CD1c-positive myeloid dendritic cell (primary cell): ENCODE results near the gene PTPRE.
A peak's percentile ranks its signal among the peaks of the same experiment; 100 is the strongest.

ENCODE experiments used
- DNase-seq: peaks from one replicate; pipeline ENCODE4 v3.0.0-alpha.2; 2016; ENCODE audit errors: extremely low spot score

The PTPRE gene

DNA sequence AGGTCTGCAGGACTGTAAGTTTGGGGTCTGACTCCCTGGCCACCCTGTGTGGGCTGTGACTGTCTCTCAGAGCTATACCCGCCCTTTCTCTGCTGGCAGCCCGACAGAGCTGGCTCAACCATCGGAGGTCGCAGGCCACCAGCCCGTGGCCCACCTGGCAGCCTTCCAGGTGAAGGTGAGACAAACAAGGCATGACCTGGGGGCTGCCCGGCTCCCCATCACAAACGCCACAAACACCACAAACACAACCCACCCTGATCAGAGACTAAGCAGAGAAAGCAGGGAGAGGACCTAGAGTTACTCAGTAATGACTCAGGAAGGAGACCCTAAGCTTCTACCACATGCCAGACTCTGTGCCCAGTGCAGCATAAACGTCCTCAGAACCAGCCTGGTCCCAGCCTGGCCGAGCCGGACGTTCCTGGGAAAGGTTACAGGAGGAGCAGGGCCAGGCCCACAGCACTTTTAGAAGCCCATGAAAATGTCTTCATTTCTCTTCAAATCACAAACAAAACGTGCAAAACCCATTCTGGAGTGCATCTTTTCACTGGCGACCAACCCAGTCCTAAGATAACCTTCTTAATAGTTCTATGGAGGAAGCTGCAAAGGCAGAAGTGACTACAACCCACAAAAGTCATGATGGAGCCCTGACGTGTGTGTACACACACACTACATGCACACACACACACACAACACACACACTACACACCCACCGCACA, 152.5 kb downstream of the PTPRE start:
- peak; percentile 56 for DNase-seq

DNA sequence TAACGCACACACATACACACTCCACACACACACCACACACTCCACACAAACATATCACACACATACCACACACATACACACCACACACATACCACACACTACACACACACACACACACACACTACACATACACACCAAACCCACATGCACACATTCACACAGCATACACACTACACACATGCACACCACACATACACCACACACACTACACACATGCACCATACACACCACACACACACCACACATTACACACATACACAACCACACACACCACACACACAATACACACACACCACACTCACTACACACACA, 153.0 kb downstream of the PTPRE start:
- DNase-seq, result no peak

- no peak for DNase-seq
Observed at GRCh38 chr10:128060341-128061250, 153.7 kb downstream of the PTPRE start.

DNA sequence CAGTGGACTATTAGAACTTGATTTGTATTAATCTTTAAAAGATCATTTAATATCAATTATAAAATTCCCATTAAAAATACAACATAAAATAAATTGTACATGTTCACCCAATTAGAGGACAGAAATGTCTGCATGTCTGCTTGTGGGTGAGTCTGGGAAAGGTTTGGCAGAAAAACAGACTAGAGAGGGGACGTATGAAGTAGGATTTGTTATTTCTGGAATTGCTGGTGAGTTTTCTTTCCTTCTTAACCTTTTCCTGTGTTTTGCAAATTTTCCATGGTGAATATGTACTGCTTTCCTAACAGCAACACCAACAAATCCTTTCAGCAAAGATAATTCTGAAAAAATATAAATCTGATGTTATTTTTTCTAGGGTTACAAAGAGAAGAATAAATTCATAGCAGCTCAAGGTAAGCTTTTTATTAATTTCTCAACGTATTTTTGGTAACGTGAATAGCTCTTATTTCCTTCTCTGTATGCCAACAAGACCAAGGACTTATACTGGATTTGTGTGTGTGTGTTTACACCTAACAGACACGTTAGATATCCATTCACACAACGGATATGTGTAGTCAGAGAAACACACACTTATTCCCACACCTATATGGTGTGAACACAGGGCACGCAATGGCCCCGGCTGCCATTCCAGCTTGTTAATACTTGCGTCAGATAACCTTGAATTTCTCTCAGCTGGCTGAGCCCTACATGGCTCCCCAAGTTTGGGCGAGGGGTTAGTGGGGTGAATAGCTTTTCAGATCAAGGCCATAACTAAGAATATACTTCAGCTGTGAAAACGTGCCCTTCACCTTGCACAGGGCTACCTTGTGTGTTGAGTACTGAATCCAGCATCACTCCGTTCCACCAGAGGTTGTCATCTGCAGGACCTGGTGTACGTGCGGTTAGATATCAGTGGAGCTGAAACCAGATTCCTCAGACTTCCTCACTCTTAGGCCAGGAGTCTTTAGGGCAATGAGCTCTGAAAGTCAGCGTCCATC, 154.7 kb downstream of the PTPRE start:
- DNase-seq, result no peak

DNA sequence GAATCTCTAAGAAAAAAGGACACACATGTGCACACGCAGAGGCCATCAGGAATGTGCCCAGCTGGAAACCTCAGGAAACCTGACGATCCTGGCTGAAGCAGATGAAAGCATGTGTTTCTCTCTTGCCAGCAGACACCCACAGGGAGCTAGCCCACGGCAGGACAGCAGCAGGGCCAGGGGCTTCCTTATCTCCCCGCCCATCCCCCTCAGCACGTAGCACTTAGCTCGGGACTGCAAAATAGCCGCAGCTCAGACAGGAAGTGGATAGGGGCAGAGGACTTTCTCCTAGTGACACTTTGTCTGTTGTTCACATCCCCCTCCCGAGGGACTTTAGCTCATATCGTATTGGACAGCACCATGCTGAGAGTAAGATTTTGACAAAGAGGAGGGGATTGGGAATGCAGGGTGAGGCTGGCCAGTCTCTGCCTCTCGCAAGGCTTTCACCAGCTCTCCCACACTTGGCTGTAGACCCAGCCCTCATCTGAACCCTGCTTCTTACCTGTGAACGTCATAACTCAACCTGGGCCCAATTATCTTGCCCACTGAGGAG, 155.5 kb downstream of the PTPRE start:
- peak; percentile 78 for DNase-seq

- peak; percentile 93 for DNase-seq
Observed at GRCh38 chr10:128062881-128063563, 156.1 kb downstream of the PTPRE start.

GRCh38 chr10:128063736-128064107, 156.8 kb downstream of the PTPRE start:
- peak; percentile 80 for DNase-seq

DNA sequence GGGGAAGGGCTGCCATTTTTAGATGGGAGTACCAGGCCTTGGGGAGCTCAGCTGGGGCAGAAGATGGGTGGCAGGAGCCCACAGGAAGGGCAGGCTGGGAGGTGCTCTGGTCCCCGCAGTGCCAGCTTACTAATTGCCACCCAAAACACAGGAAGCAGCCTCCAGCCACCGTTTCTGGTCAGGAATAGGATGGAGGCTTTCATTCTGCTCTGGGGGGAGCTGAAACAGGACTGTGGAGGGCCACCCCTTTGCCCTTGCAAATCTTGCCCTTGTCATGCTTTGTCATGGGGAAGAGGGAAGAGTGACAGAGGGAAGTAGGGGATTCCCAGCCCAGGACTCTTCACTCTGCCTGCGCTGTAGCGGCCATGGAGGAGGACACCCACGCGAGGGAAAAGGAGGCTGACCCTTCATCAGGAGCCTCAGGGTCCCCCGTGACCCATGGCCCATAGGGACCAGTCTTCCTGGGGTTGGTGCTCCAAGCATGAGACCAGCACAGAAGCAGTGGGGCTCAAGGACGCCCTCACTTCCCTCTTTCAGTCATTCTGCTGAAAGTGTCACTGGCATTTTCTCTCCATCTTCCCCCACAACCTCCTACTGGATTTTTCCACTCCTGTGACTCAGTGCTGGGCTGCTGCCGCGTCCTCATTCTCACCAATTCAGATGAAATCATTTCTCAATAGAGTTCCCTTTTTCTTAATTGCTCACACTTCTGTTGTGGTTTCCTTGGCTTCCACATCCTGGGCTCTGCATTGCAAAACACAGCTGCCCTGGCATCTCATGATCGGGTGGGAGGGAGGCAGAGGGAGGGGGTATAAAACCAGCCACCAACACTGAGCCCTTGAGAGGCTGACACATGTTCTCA, 157.4 kb downstream of the PTPRE start:
- peak; percentile 97 for DNase-seq

GRCh38 chr10:128064970-128065580, 158.2 kb downstream of the PTPRE start:
- no peak for DNase-seq

DNA sequence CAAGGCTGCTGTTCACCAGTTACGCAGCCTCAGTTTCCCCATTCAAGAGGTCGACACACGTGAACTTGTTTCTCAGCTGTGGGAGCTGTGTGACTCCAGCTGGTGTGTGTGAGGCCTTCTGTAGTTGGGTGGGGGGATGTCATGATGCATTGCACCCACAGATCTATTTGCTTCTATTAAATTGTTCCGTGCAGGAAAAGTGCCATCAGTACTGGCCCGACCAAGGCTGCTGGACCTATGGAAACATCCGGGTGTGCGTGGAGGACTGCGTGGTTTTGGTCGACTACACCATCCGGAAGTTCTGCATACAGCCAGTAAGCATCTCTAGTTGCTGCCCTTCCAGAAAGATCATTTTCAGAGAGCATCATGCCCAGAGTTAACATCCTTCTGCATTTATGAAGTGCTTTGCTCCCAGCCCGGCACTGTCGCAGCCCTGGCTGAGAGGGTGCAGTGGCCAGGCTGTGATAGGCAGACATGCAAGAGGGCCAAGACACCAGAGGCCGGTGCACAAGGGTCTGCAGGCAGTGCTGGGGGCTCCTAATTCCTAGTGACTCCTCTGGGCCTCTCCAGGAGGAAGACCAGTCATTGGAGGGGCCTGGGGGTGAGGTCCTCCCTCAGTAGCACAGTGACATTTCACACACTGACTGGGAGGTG, 159.1 kb downstream of the PTPRE start:
- no peak for DNase-seq

GRCh38 chr10:128066870-128067382, 160.0 kb downstream of the PTPRE start:
- DNase-seq, result peak; percentile 41

- DNase-seq, result no peak
Observed at GRCh38 chr10:128067691-128068397, 160.9 kb downstream of the PTPRE start.

GRCh38 chr10:128068398-128069285, 161.7 kb downstream of the PTPRE start:
- no peak for DNase-seq

DNA sequence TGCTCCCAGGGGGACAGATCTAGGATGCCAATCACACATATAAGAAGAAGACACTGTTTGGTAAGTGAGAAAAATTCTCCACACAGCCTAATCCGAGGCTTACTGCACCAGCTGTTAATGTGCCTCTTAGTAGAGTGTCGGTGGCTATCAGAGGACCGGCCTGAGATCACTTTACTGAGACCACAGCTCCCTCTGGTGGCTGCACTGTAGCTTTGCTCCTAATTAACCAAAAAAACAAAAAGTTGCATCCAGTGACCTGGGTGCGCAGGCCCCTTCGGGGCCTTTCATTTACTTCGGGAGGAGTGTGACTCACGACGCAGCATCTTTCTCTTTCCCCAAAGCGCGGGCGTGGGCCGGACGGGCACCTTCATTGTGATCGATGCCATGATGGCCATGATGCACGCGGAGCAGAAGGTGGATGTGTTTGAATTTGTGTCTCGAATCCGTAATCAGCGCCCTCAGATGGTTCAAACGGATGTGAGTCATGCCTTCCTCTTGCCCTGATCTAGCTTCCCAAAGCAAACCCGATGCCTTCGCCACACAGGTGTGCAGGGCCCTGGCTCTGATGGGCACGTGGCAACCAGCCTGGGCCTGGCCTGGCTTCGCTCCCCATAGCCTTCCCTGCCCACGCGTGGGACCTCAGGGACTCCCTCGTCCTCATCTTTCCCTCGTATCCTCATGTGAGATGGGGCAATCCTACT, 162.6 kb downstream of the PTPRE start:
- peak; percentile 76 for DNase-seq

DNA sequence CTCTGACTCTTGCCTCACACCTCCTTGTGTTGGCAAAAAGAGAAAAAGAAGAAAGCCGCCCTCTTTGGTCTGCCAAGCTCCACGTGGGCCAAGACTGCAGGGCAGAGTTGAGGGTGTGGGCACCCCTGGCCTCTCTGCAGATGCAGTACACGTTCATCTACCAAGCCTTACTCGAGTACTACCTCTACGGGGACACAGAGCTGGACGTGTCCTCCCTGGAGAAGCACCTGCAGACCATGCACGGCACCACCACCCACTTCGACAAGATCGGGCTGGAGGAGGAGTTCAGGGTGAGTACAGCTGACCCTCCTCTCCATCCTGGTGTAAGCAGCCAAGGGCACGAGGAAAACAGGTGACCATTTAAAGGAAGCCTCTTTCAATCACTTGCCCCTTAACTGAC, 163.3 kb downstream of the PTPRE start:
- DNase-seq, result no peak

- no peak for DNase-seq
Observed at GRCh38 chr10:128070721-128071416, 164.0 kb downstream of the PTPRE start.
